ENCODE data around the gene PDZD4. TPM values are rescaled to one million over a fixed set of nuclear protein-coding genes. Genes with fewer than 3 reads are reported as not detected.

PDZD4 gene
- total and polyA plus RNA-seq, 12 donors = 0.69 to 39.2 (median 3.7) TPM

DNA sequence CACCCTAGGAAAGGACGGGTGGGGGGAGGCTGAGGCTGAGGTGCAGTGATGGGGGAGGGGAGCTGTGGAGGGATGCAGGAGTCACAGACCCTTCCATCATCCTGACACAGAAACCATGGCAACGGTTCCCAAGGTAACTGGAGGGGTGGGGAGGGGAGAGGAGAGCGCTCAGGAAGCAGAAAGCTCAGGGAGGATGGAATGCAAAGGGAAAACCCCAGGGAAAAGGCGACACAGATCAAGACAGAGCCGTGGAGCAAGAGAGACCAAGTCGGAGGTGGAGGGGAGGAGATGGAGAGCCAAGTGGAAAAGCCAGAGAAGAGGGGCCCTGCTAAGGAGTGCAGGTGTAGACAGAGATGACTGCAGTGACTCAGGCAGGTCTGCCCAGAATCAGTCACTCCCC, 41.1 kb upstream of the PDZD4 start:
- intact Hi-C loops (cut with DNase I) = no loop called here
- H3K36me3 ChIP-seq (replicated peaks in 1 of 2) = no peaks in the 10 kb centered on the region
- no peak overlapping the region for H3K4me3 ChIP-seq
- TF ChIP-seq POLR2A (IDR thresholded peaks at IDR 0.05) = no peak
- DNase-seq = no peak
- H3K27ac ChIP-seq = no peak overlapping the region
- H3K9me3 ChIP-seq (replicated peaks in 1 of 3) = no peaks in the 10 kb centered on the region
- WGBS, 4 donors = 28 to 47% (median 42%) methylated on average over 5 to 6 of the region's 6 CpGs
- H3K4me1 ChIP-seq (replicated peaks in 1 of 2) = no peaks in the 10 kb centered on the region
- peaks cover 14% of the 10 kb centered on the region for H3K27me3 ChIP-seq

DNA sequence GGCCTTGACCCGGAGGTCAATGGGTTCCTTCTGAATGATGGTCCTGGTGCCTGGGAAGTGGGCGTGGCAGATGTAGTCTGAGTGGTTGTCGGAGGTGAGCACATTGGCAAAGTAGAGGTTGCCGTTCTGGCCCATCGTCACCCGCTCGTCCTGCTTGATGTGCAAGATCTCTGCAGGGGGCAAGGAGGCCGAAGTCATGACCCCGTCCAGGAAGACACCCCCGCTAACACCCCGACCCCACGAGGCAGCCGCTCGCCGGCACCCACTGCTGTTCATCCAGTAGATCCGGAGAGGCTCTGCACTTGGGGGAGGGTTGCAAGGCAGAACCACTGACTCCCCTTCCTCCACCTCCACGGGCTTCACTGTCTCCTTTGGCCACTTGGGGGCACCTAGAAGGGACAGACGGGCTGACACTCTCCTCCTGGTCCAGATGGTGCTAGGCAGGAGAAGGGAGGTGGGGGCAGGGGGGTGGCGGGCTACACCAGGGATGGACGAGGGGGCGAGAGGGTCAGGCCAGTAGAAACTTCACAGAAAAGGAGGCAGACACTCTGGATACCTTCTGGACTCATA, 40.5 kb upstream of the PDZD4 start:
- intact Hi-C loops (cut with DNase I) = no loop called here
- Histone ChIP-seq H3K27ac (no peak overlapping the region), H3K27me3 (peaks cover 13% of the 10 kb centered on the region), H3K4me1 (replicated peaks in 1 of 2) (no peaks in the 10 kb centered on the region), H3K36me3 (replicated peaks in 1 of 2) (no peaks in the 10 kb centered on the region), H3K9me3 (replicated peaks in 1 of 3) (no peaks in the 10 kb centered on the region), H3K4me3 (no peak overlapping the region)
- TF ChIP-seq POLR2A (IDR thresholded peaks at IDR 0.05) = no peak
- TF ChIP-seq, protein P1, sequence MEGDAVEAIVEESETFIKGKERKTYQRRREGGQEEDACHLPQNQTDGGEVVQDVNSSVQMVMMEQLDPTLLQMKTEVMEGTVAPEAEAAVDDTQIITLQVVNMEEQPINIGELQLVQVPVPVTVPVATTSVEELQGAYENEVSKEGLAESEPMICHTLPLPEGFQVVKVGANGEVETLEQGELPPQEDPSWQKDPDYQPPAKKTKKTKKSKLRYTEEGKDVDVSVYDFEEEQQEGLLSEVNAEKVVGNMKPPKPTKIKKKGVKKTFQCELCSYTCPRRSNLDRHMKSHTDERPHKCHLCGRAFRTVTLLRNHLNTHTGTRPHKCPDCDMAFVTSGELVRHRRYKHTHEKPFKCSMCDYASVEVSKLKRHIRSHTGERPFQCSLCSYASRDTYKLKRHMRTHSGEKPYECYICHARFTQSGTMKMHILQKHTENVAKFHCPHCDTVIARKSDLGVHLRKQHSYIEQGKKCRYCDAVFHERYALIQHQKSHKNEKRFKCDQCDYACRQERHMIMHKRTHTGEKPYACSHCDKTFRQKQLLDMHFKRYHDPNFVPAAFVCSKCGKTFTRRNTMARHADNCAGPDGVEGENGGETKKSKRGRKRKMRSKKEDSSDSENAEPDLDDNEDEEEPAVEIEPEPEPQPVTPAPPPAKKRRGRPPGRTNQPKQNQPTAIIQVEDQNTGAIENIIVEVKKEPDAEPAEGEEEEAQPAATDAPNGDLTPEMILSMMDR (IDR thresholded peaks at IDR 0.05) = no peak
- WGBS, 4 donors = 41 to 58% (median 52%) methylated on average over 8 to 21 of the region's 21 CpGs; no CpG with 5 or more reads in 1 of the 4 donors
- DNase-seq = no peak

DNA sequence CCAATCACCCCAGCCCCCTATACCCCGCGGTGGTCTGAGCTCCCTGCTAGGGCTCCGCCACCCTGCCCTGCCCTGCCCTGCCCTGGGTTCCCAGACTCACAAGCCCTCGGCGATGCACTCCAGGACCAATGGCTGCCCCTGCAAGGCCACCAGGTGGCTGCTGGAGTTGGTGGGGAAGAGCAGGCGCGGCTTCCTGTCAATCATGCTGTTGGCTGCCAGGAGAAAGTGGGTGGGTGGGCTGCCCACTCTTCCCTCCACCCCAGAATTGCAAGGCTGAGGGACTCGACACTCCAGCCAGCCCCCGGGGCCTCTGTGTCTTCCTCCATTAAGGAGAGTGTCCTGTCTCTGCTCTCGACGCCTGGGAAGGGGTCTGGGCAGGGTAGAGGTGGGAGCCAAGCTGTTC, 39.9 kb upstream of the PDZD4 start:
- H3K36me3 ChIP-seq (replicated peaks in 1 of 2) = no peaks in the 10 kb centered on the region
- peaks cover 13% of the 10 kb centered on the region for H3K27me3 ChIP-seq
- H3K4me3 ChIP-seq = no peak overlapping the region
- no peaks in the 10 kb centered on the region for H3K4me1 ChIP-seq (replicated peaks in 1 of 2)
- 73 to 77% (median 75%) methylated on average over 10 to 11 of the region's 11 CpGs; no CpG with 5 or more reads in 1 of the 4 donors for WGBS, 4 donors
- H3K27ac ChIP-seq = no peak overlapping the region
- TF ChIP-seq POLR2A (IDR thresholded peaks at IDR 0.05) = no peak
- TF ChIP-seq, protein P1 (IDR thresholded peaks at IDR 0.05) = no peak
- intact Hi-C loops (cut with DNase I) = no loop called here
- no peaks in the 10 kb centered on the region for H3K9me3 ChIP-seq (replicated peaks in 1 of 3)
- no peak for DNase-seq

DNA sequence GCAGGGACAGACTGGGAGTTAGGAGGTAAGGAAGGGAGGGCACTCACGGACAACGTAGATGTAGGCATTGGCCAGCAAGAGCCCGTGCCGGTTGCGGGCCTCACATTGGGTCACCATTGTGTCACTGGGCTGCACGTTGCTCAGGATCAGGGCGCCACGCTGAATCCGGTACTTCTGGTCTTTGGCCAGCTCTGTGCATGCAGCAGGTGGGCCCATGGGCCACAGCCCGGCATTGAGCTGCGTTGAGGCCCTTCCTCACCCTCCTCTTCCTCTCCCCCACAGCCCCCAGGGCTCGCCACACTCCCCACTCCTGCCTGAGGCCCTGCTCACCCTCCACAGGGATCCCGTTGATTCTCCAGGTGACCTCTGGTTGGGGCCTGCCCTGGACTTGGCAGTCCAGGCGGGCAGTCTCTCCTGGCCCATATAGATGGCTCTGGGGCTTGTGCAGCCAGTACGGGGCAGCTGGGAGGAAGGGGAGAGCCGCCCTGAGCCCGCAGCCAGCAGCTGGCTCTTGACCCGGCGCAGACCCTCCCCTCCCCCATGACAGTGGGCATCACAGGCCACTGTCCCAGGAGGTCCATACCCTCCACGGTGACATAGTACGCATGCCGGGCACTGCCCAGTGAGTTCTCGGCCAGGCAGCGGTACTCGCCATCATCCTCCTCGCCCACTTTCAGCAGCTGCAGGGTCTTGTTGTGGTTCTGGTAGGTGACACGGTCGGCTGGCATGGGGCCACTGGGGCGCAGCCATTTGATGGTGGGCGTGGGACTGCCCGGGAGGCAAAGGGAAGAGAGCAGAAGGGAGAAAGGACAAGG, 39.3 kb upstream of the PDZD4 start:
- H3K36me3 ChIP-seq (replicated peaks in 1 of 2) = no peaks in the 10 kb centered on the region
- H3K9me3 ChIP-seq (replicated peaks in 1 of 3) = no peaks in the 10 kb centered on the region
- WGBS, 4 donors = 87 to 93% (median 90%) methylated on average over 5 to 31 of the region's 31 CpGs
- H3K4me3 ChIP-seq = no peak overlapping the region
- no peak for TF ChIP-seq POLR2A (IDR thresholded peaks at IDR 0.05)
- TF ChIP-seq, protein P1 (IDR thresholded peaks at IDR 0.05) = no peak
- intact Hi-C loops (cut with DNase I) = no loop called here
- H3K27me3 ChIP-seq = peaks cover 16% of the 10 kb centered on the region
- no peaks in the 10 kb centered on the region for H3K4me1 ChIP-seq (replicated peaks in 1 of 2)
- no peak for DNase-seq
- H3K27ac ChIP-seq = no peak overlapping the region
